NCI-H82 (cell line): ENCODE data around the gene LHFPL3.
A peak's percentile ranks its signal among the peaks of the same experiment; 100 is the strongest.

ENCODE experiments used
- DNase-seq: peaks from one replicate; lab custom pipeline; 2025; lab: John Stamatoyannopoulos, UW

Gene LHFPL3

GRCh38 chr7:104846731-104847130, 518.3 kb downstream of the LHFPL3 start:
- DNase-seq: no peak

GRCh38 chr7:104848138-104848990, 520.0 kb downstream of the LHFPL3 start:
- DNase-seq: peak; percentile 86

GRCh38 chr7:104850374-104850773, 522.0 kb downstream of the LHFPL3 start:
- DNase-seq: no peak

GRCh38 chr7:104851268-104851667, 522.9 kb downstream of the LHFPL3 start:
- DNase-seq: no peak

- DNase-seq: no peak
Observed at GRCh38 chr7:104852386-104852785, 524.0 kb downstream of the LHFPL3 start.

GRCh38 chr7:104855861-104856260, 527.5 kb downstream of the LHFPL3 start:
- DNase-seq: peak; percentile 54

- DNase-seq: no peak
Observed at GRCh38 chr7:104857458-104858425, 529.3 kb downstream of the LHFPL3 start.

- DNase-seq: no peak
Observed at GRCh38 chr7:104859754-104860426, 531.5 kb downstream of the LHFPL3 start.

- no peak for DNase-seq
Observed at GRCh38 chr7:104861729-104862390, 533.5 kb downstream of the LHFPL3 start.

- peak; percentile 39 for DNase-seq
Observed at GRCh38 chr7:104862719-104863118, 534.3 kb downstream of the LHFPL3 start.

GRCh38 chr7:104873401-104873800, 545.0 kb downstream of the LHFPL3 start:
- no peak for DNase-seq

GRCh38 chr7:104878577-104878976, 550.2 kb downstream of the LHFPL3 start:
- DNase-seq: no peak

- DNase-seq: no peak
Observed at GRCh38 chr7:104883248-104883717, 554.9 kb downstream of the LHFPL3 start.

GRCh38 chr7:104883718-104884452, 555.5 kb downstream of the LHFPL3 start:
- peak; percentile 92 for DNase-seq

- DNase-seq: no peak
Observed at GRCh38 chr7:104886651-104887050, 558.2 kb downstream of the LHFPL3 start.

GRCh38 chr7:104890216-104890615, 561.8 kb downstream of the LHFPL3 start:
- DNase-seq: no peak

- DNase-seq: no peak
Observed at GRCh38 chr7:104891949-104892348, 563.5 kb downstream of the LHFPL3 start.

- DNase-seq: no peak
Observed at GRCh38 chr7:104894314-104894713, 565.9 kb downstream of the LHFPL3 start.

- no peak for DNase-seq
Observed at GRCh38 chr7:104894726-104895521, 566.5 kb downstream of the LHFPL3 start.
